Fibroblast of lung (primary cell): ENCODE data around the gene RASSF5. TPM values are rescaled to one million over a fixed set of nuclear protein-coding genes. Genes with fewer than 3 reads are reported as not detected.

Experiments used
- DNase-seq, 2 donors: peaks; one replicate each; pipeline versions ENCODE4 v3.0.0 to v3.0.0-alpha.2; 2010; ENCODE audit warnings: low read depth in 2 of 2
- H2AFZ ChIP-seq: 2 replicates; pipeline ENCODE4 v1.5.1; 2012; ENCODE audit warnings: low read length, control low read depth, inconsistent platforms
- H3K27ac ChIP-seq: 2 replicates; pipeline ENCODE4 v1.5.1; 2011; ENCODE audit warnings: low read length, control low read depth; ENCODE audit not compliant: insufficient read depth
- H3K27me3 ChIP-seq: 2 replicates; pipeline ENCODE4 v1.5.1; 2011; ENCODE audit warnings: mild to moderate bottlenecking, low read length; ENCODE audit not compliant: control insufficient read depth, insufficient read depth
- H3K36me3 ChIP-seq: 2 replicates; pipeline ENCODE4 v1.5.1; 2011; ENCODE audit warnings: low read length; ENCODE audit not compliant: control insufficient read depth, insufficient read depth
- H3K4me1 ChIP-seq: 2 replicates; pipeline ENCODE4 v1.5.1; 2011; ENCODE audit warnings: low read length; ENCODE audit not compliant: control insufficient read depth, insufficient read depth; ENCODE audit errors: extremely low read depth
- H3K4me2 ChIP-seq: 2 replicates; pipeline ENCODE4 v1.5.1; 2011; ENCODE audit warnings: low read length, control low read depth; ENCODE audit not compliant: insufficient read depth; ENCODE audit errors: extremely low read depth
- H3K4me3 ChIP-seq, 4 experiments: fragments of 200-600 bp in 1 of 4; sonication (generic) in 1 of 4; replicated peaks in 1 of 4; 2 replicates each; pipeline ENCODE4 v1.5.1; 2011 to 2016; ENCODE audit warnings: low read length in 4 of 4, low read depth in 3 of 4, mild to moderate bottlenecking in 3 of 4, control low read depth in 2 of 4, inconsistent platforms in 1 of 4, mixed read lengths in 1 of 4; ENCODE audit not compliant: insufficient read depth in 1 of 4; ENCODE audit errors: control extremely low read depth in 1 of 4
- H3K79me2 ChIP-seq: 2 replicates; pipeline ENCODE4 v1.5.1; 2012; ENCODE audit warnings: mild to moderate bottlenecking, low read length, inconsistent platforms; ENCODE audit not compliant: control insufficient read depth, insufficient read depth
- H3K9ac ChIP-seq: 2 replicates; pipeline ENCODE4 v1.5.1; 2011; ENCODE audit warnings: mild to moderate bottlenecking, low read length, control low read depth; ENCODE audit not compliant: insufficient read depth
- H3K9me3 ChIP-seq: 2 replicates; pipeline ENCODE4 v1.5.1; 2012; ENCODE audit warnings: low read depth, low read length; ENCODE audit not compliant: control insufficient read depth, insufficient read depth
- H4K20me1 ChIP-seq: 2 replicates; pipeline ENCODE4 v1.5.1; 2011; ENCODE audit warnings: low read length; ENCODE audit not compliant: control insufficient read depth, insufficient read depth; ENCODE audit errors: extremely low read depth
- CTCF ChIP-seq, 2 donors: IDR thresholded peaks in 1 of 2; conservative IDR thresholded peaks in 1 of 2; 1 replicate in 1 of 2; 2 replicates in 1 of 2; pipeline ENCODE4 v1.5.1; 2011 to 2012; ENCODE audit warnings: low read length in 2 of 2, control low read depth in 1 of 2, inconsistent platforms in 1 of 2, low read depth in 1 of 2, mild to moderate bottlenecking in 1 of 2
- EZH2 ChIP-seq: IDR thresholded peaks from 2 replicates; pipeline ENCODE4 v1.5.1; 2012; ENCODE audit warnings: low read length, control low read depth, mild to moderate bottlenecking; ENCODE audit errors: missing control alignments
- polyA plus RNA-seq, 2 donors: library from polyadenylated mRNA; depleted of rRNA in 1 of 2; stranded (reverse) in 1 of 2; unstranded in 1 of 2; fragments of >200 nt; gene quantifications; 2 replicates each; pipeline ENCODE4 v1.2.1, GENCODE V29; 2011 to 2012; ENCODE audit warnings: missing spikeins in 1 of 2
- total RNA-seq: library from RNA; depleted of rRNA; stranded (reverse); fragments of >200 nt; gene quantifications from 2 replicates; pipeline ENCODE4 v1.2.1, GENCODE V29; 2014

The RASSF5 gene
- total and polyA plus RNA-seq, 2 donors (not counting 1 experiment from before 2014, with no cell fraction given), result 1.3 to 3.0 TPM

- H3K27me3 ChIP-seq, result no peaks in the 10 kb centered on the region
- H3K27ac ChIP-seq, result no peak overlapping the region
- H3K4me2 ChIP-seq, result no peak overlapping the region
- no peaks in the 10 kb centered on the region for H4K20me1 ChIP-seq
- no peaks in the 10 kb centered on the region for H3K79me2 ChIP-seq
- H2AFZ ChIP-seq, result no peak overlapping the region
- H3K4me3 ChIP-seq, result no peak overlapping the region
- no peaks in the 10 kb centered on the region for H3K4me1 ChIP-seq
- no peak for DNase-seq
- no peaks in the 10 kb centered on the region for H3K36me3 ChIP-seq
- TF ChIP-seq CTCF (conservative IDR thresholded peaks at IDR 0.05 in 1 of 2, IDR thresholded peaks at IDR 0.05 in 1 of 2; ENCODE audit: low read depth in 1 of 2, low read length in 2 of 2), result no peak
- no peak for TF ChIP-seq EZH2
- H3K9me3 ChIP-seq, result no peaks in the 10 kb centered on the region
- no peak overlapping the region for H3K9ac ChIP-seq
Observed at GRCh38 chr1:206545351-206545750, 38.0 kb downstream of the RASSF5 start.

GRCh38 chr1:206547104-206547503 lies 39.8 kb downstream of the RASSF5 start:
- DNase-seq, result no peak
- Histone ChIP-seq H3K4me2 (no peak overlapping the region), H3K4me3 (no peak overlapping the region), H3K4me1 (no peaks in the 10 kb centered on the region), H4K20me1 (no peaks in the 10 kb centered on the region), H2AFZ (no peak overlapping the region), H3K27me3 (peaks cover 5% of the 10 kb centered on the region), H3K79me2 (no peaks in the 10 kb centered on the region), H3K9ac (no peak overlapping the region), H3K27ac (no peak overlapping the region), H3K36me3 (no peaks in the 10 kb centered on the region), H3K9me3 (no peaks in the 10 kb centered on the region)
- TF ChIP-seq EZH2 (no peak), CTCF (conservative IDR thresholded peaks at IDR 0.05 in 1 of 2, IDR thresholded peaks at IDR 0.05 in 1 of 2; ENCODE audit: low read depth in 1 of 2, low read length in 2 of 2) (no peak)

- H3K27ac ChIP-seq, result no peak overlapping the region
- H3K4me2 ChIP-seq, result no peak overlapping the region
- no peak overlapping the region for H3K4me3 ChIP-seq
- no peak for DNase-seq
- H3K4me1 ChIP-seq, result no peaks in the 10 kb centered on the region
- no peaks in the 10 kb centered on the region for H3K9me3 ChIP-seq
- peaks cover 2% of the 10 kb centered on the region for H4K20me1 ChIP-seq
- no peaks in the 10 kb centered on the region for H3K36me3 ChIP-seq
- TF ChIP-seq CTCF (conservative IDR thresholded peaks at IDR 0.05 in 1 of 2, IDR thresholded peaks at IDR 0.05 in 1 of 2; ENCODE audit: low read depth in 1 of 2, low read length in 2 of 2) (no peak), EZH2 (no peak)
- H3K27me3 ChIP-seq, result peaks cover 12% of the 10 kb centered on the region
- no peaks in the 10 kb centered on the region for H3K79me2 ChIP-seq
- H3K9ac ChIP-seq, result no peak overlapping the region
- H2AFZ ChIP-seq, result no peak overlapping the region
Observed at GRCh38 chr1:206550446-206550845, 43.1 kb downstream of the RASSF5 start.
